Limb (tissue), 2 donors: ENCODE measurements around the gene TMEM255A.
"Not testable (repeated sequence)": the region's sequence is repeated elsewhere in the genome, so short reads cannot be mapped to it uniquely, and the experiment has no call there.

Experiments used
- DNase-seq, 2 donors: peaks; one replicate each; pipeline ENCODE4 v3.0.0-alpha.2; 2016; ENCODE audit errors: extremely low spot score in 2 of 2

TMEM255A gene

GRCh38 chrX:120310861-120311726, at the start of gene TMEM255A:
TSS of gene TMEM255A (minus strand) at chrX:120311461. CDS start at chrX:120311309, 152 bp downstream.
- DNase-seq: peak in 1 of 2 donors; percentile 54

DNA sequence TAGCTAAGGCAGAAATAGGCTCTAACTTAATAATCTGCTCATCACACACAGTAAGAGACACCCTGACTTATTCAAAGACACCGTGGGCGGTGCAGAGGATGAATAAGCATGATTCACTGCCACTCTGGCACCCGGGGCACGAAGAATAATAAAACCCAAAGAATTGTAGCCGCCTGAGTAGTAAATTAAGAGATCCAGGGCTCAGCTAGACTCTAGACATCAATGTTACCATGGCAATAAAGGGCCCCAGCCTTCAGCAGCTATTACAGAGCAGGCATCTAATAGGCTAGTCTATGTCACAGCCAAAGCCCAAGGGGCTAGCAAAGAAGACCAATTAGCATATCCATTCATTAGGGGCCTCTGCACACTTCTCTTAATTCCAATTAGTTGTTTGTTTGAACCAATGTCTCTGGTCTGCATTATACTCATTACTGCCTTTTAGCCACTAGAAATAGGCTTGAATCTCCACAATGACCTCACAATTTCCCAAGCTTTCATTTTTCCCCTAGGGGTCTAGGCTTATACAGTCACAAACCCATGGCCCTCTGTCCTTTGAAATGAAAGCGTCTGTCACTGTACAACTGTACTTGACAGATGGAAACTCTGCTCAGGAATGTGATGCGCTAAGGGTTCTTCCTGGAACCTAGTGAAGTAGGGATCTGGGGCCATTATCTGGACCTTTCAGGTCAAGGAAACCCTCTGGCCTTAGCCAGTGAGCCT, 47.6 kb upstream of the TMEM255A start:
- DNase-seq: no peak

DNA sequence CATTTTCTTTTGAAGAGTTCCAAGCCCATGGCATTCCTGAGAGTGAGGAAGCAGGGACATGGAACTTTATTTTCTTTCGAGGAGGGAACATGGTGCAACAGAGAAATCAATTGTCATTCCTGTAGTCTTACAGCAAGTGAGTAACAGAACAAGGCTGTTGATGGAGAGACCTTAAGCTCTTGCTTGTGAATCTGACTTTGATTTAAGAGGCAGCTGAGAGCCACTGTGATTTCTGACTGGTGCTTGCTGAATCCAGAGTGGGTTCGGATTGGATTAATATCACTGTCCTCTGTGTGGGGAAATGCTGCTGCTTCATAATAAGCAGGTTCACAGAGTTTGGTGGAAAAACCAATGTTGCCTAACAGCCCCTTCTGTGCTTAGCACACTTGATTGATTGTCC, 45.9 kb upstream of the TMEM255A start:
- no peak for DNase-seq

- no peak for DNase-seq
Measured at GRCh38 chrX:120356084-120356483, 44.8 kb upstream of the TMEM255A start.

DNA sequence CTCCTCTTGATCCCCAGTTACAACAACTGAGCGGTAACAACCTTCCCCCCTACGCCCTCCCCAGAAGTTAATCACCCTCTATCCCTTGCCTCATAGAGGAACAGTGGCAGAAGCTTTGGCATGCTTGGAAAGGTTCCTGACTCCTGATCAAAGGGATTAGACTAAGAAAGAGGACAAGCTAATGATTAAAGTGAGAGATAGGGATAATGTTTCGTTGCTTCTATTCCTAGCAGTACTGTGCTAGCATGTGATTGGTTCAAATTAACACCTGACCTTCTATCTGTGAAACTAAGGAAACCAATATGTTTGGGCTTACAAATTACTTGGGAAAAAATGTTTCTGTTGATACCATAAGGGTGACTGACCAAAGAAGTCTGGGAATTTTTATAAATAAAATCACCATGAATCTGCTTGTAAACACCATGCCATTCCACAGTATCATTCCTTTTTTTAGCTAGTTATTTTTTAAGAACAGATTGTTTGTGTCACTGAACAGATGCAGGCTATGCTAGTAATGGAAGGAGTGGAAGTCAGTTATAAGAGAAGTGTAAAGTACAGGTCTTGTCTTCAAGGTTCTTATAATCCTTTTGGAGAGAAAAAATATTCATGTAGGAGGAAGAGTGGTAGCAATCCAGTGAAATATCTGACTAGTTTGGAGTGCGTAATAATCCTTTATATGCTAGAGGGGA, 39.3 kb upstream of the TMEM255A start:
- no peak for DNase-seq

- DNase-seq: not testable (repeated sequence)
Measured at GRCh38 chrX:120344566-120344965, 33.3 kb upstream of the TMEM255A start.

DNA sequence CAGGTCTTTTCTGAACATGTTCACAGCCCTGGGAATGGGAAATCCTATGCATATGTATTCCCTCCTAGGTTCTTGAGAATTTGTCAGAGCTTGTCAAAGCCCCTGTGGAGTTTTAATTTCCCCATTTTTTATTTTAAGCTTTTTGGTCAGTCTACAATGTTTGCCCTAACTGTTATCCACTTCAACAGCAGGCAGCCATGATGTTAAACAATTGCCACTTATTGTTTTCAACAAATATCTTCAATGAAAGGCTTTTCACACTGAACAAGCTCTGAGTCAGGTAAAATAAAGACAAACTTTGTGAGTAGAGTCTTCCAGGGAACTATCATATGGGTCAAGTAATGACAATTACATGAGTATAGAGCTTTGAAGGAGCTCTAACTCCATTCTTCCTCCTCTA, 25.6 kb upstream of the TMEM255A start:
- no peak for DNase-seq

- no peak for DNase-seq
Measured at GRCh38 chrX:120335289-120335688, 24.0 kb upstream of the TMEM255A start.

- no peak for DNase-seq
Measured at GRCh38 chrX:120334603-120335002, 23.3 kb upstream of the TMEM255A start.

DNA sequence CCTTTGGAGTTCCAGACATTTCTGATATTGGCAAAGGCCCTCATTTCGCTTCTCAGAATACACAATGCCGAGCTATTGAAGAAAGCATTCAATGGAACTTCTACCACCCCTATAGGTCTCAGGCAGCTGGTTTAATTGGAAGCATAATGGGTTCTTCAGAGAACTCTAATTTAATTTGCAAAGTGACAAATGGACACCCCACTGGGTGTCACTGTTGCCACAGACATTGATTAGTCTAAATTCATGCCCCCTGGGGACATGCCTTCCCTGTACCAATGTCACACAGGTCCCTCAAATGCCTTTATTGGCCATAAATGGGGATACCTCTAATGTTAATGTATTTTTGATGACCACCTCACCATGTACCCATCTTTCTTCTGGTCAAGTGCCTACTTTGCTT, 22.9 kb upstream of the TMEM255A start:
- DNase-seq: no peak

DNA sequence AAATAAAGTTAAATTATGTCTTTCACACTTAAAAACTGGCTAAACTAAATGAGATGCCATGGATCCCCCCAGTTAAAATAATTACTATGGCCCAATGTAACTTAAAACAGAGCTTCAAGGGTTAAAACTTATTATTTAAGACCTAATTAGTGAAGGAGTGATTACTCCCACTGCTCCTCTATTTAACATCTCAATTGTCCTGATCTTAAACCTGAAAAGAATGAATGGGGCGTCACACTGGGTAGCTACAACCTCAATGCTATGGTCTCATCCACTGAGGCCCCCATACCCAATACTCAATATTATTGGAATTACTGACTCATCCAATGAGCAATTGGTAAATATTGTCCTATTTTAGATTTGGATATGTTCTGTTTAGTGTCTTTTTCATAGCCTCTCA, 21.1 kb upstream of the TMEM255A start:
- no peak for DNase-seq

DNA sequence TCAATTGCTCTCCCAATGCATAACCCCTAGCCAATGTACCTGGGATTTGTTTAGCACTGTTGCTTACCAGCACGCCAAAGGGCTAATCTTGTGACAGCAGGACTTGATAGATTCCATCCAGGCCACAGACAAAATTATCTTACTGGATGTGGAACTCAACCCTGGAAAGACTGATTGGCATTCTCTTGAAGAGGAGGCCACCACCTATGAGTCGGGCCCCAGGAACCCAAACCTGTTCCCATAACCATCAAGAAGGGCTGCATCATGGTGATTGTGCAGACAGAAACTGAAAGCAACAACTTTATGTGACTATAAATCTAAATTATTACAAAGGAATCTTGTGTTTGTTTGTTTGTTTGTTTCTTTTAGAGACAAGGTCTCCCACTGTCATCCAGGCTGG, 19.9 kb upstream of the TMEM255A start:
- DNase-seq: no peak

- DNase-seq: no peak
Measured at GRCh38 chrX:120321520-120322281, 10.4 kb upstream of the TMEM255A start.

GRCh38 chrX:120318411-120318810, 7.2 kb upstream of the TMEM255A start:
- no peak for DNase-seq

GRCh38 chrX:120316587-120317283, 5.5 kb upstream of the TMEM255A start:
- no peak for DNase-seq

- DNase-seq: no peak
Measured at GRCh38 chrX:120315776-120316175, 4.5 kb upstream of the TMEM255A start.

GRCh38 chrX:120311727-120312063, 434 bp upstream of the TMEM255A start:
- DNase-seq: no peak

DNA sequence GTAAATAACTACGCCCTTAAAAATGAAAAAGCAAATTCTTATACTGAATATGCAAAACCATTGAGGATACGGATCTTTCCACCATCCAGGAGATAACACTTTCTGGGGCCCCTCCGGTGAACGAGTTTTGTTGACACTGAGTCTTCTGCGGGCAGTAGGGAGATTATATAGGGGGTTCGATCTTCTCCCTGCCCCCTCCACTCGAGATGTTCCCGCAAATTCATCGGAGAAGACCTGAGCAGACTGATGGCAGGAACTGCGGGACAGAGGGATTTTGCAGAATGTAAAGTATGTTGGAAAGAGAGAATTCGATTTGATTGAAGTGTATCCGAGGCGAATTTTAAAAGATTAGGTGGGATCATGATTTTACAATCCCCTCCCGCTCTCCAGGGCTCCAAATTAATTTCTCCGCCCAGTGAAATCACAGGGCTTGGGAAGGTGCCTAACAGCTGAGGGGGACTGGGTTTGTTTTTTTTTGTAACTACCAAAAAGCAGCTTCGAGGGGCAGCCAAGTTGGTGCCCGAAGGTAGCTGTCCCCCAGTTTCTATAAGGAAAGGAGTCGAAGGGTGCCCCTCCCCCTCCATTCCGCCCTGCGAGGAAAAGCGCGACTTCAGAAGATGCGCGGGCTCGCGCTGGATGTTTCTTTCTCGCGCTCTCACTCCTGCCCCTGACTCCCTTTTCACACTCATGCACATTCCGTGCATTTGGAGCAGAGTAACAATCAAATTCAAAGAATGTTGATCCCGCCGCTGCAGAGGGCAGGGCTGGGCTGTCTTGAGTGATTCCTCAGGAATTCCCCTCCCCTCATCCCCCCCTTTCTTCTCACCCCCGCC, 1.2 kb downstream of the TMEM255A start:
- DNase-seq: peak in 1 of 2 donors; percentile 39

GRCh38 chrX:120308959-120309872, 2.0 kb downstream of the TMEM255A start:
- peak; percentile 27 to 77 for DNase-seq
